Stimulated activated CD4-positive, alpha-beta T cell treated with anti-CD3 and anti-CD28 coated beads, Interleukin-4, amount 100 ng/mL, for 24 hours (primary cell): ENCODE measurements around the gene SLC25A51.

Source experiments
- DNase-seq: peaks from one replicate; pipeline ENCODE4 v3.0.0-alpha.2; 2020

Gene SLC25A51

GRCh38 chr9:37903647-37904444, at the start of gene SLC25A51:
Gene SLC25A51, minus strand, starts transcription at chr9:37904127. Its CDS starts 15,577 bp downstream, at chr9:37888550.
- peak; percentile 96 for DNase-seq

GRCh38 chr9:37953206-37953774, 49.4 kb upstream of the SLC25A51 start:
- no peak for DNase-seq

- DNase-seq, result no peak
These were observed 48.8 kb upstream of the SLC25A51 start for GRCh38 chr9:37952731-37953130.

- no peak for DNase-seq
These were observed 47.9 kb upstream of the SLC25A51 start for GRCh38 chr9:37951671-37952449.

GRCh38 chr9:37950561-37950960, 46.6 kb upstream of the SLC25A51 start:
- no peak for DNase-seq

- DNase-seq, result no peak
These were observed 45.6 kb upstream of the SLC25A51 start for GRCh38 chr9:37949576-37949975.

GRCh38 chr9:37948417-37948980, 44.6 kb upstream of the SLC25A51 start:
- no peak for DNase-seq

- no peak for DNase-seq
These were observed 44.0 kb upstream of the SLC25A51 start for GRCh38 chr9:37947977-37948376.

GRCh38 chr9:37947471-37947870, 43.5 kb upstream of the SLC25A51 start:
- no peak for DNase-seq

GRCh38 chr9:37946971-37947370, 43.0 kb upstream of the SLC25A51 start:
- no peak for DNase-seq

- DNase-seq, result no peak
These were observed 42.1 kb upstream of the SLC25A51 start for GRCh38 chr9:37946041-37946440.

- DNase-seq, result no peak
These were observed 40.9 kb upstream of the SLC25A51 start for GRCh38 chr9:37944671-37945481.

GRCh38 chr9:37944266-37944650, 40.3 kb upstream of the SLC25A51 start:
- DNase-seq, result no peak

GRCh38 chr9:37943345-37944265, 39.7 kb upstream of the SLC25A51 start:
- no peak for DNase-seq

- no peak for DNase-seq
These were observed 38.9 kb upstream of the SLC25A51 start for GRCh38 chr9:37942621-37943344.

- DNase-seq, result no peak
These were observed 37.3 kb upstream of the SLC25A51 start for GRCh38 chr9:37941253-37941652.

GRCh38 chr9:37939575-37940095, 35.7 kb upstream of the SLC25A51 start:
- DNase-seq, result no peak

GRCh38 chr9:37938121-37938891, 34.4 kb upstream of the SLC25A51 start:
- no peak for DNase-seq

GRCh38 chr9:37937366-37937765, 33.4 kb upstream of the SLC25A51 start:
- DNase-seq, result no peak

- DNase-seq, result no peak
These were observed 33.0 kb upstream of the SLC25A51 start for GRCh38 chr9:37936965-37937364.
